Activated CD4-positive, alpha-beta memory T cell treated with anti-CD3 and anti-CD28 coated beads for 36 hours (primary cell): ENCODE data around the gene ERGIC1. TPM values are rescaled to one million over a fixed set of nuclear protein-coding genes. Genes with fewer than 3 reads are reported as not detected.
"Not testable (repeated sequence)": the region's sequence is repeated elsewhere in the genome, so short reads cannot be mapped to it uniquely, and the experiment has no call there.

Experiments used
- CTCF ChIA-PET: fragments of 350-600 bp; sonication (Branson Sonifier 250); formaldehyde crosslinking; loops from one replicate; lab custom pipeline; 2021; ENCODE audit warnings: antibody characterized with exemption, inconsistent platforms; lab: Charles Lee
- POLR2A ChIA-PET: fragments of 350-600 bp; sonication (Branson Sonifier 250); formaldehyde crosslinking; loops from one replicate; lab custom pipeline; 2021; ENCODE audit warnings: antibody characterized with exemption; lab: Charles Lee
- DNase-seq: peaks from one replicate; pipeline ENCODE4 v3.0.0-alpha.2; 2020
- H3K27ac Mint-ChIP-seq: one replicate; pipeline ENCODE4 v1.8.0; 2021; ENCODE audit warnings: mixed read lengths
- H3K27me3 Mint-ChIP-seq: one replicate; pipeline ENCODE4 v1.8.0; 2021; ENCODE audit warnings: mixed read lengths
- H3K36me3 Mint-ChIP-seq: one replicate; pipeline ENCODE4 v1.8.0; 2021; ENCODE audit warnings: mixed read lengths
- H3K4me1 Mint-ChIP-seq: one replicate; pipeline ENCODE4 v1.8.0; 2021; ENCODE audit warnings: low read depth, mixed read lengths
- H3K4me3 Mint-ChIP-seq: one replicate; pipeline ENCODE4 v1.8.0; 2021; ENCODE audit warnings: mild to moderate bottlenecking, mixed read lengths
- H3K9me3 Mint-ChIP-seq: one replicate; pipeline ENCODE4 v1.8.0; 2021; ENCODE audit warnings: mixed read lengths
- intact Hi-C: fragments of 100-400 bp; cut with micrococcal nuclease; formaldehyde crosslinking; loops from one replicate; pipeline ENCODE4 v1.15.1; 2023
- total RNA-seq, 2 experiments: library from RNA; stranded (reverse); gene quantifications; one replicate each; pipeline ENCODE4 v1.2.3, GENCODE V29; 2021

Gene ERGIC1
- total RNA-seq, 2 experiments from 2014 or later, result 41.9 to 42.7 TPM

- no peak overlapping the region for H3K4me3 Mint-ChIP-seq
- H3K9me3 Mint-ChIP-seq, result no peaks in the 10 kb centered on the region
- CTCF ChIA-PET, result interaction anchor here (1.2 kb wide), 1 partner anchor 90 kb away, joined by 4 read pairs; no protein-coding TSS in a partner anchor
- H3K27ac Mint-ChIP-seq, result no peak overlapping the region
- no peaks in the 10 kb centered on the region for H3K27me3 Mint-ChIP-seq
- H3K36me3 Mint-ChIP-seq, result peaks cover 2% of the 10 kb centered on the region
- peaks cover 20% of the 10 kb centered on the region for H3K4me1 Mint-ChIP-seq
- POLR2A ChIA-PET, result no interaction called here
- no peak for DNase-seq
- intact Hi-C loops, result no loop called here
Measured at GRCh38 chr5:172841256-172841655, 7.2 kb downstream of the ERGIC1 start.

DNA sequence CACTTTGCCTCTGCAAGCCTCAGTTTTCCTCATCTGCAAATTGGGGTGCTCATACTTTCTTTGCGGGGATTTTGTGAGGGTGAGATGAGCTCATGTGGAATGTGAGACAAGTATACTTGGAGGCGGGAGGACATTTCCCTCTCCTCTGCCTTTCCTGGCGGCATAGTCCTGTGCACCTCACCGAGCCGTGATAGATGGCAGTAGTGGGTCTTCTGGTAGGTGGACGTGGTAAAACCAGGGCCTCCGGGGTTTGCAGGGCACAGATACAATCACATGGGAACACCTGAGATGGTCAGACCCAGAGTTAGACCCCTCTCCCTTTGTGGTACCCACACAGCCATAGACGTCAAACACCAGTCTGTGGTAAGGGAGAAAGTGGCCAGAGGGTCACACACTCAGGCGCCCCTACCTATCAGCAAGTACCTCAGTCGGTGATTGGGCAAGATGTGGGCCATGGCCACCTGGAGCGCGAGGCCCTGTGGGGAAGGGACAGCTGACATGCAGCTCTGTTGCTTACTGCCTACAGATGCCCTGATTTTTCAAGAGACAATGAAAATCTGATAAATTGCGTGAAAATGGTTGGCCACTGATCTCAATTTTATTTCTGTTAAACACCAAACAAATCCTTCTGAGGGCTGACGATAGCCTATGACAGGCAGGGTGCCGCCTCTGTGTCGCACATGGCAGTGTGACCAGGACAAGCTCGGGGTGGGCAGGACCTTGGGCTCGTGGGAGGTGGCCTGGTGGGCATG lies 9.9 kb downstream of the ERGIC1 start:
- Mint-ChIP-seq H3K9me3 (no peaks in the 10 kb centered on the region), H3K4me3 (no peak overlapping the region), H3K36me3 (peaks cover 2% of the 10 kb centered on the region), H3K27ac (no peak overlapping the region), H3K4me1 (peaks cover 4% of the 10 kb centered on the region), H3K27me3 (no peaks in the 10 kb centered on the region)
- no peak for DNase-seq
- ChIA-PET CTCF (no interaction called here), POLR2A (no interaction called here)
- intact Hi-C loops, result no loop called here

GRCh38 chr5:172844577-172844838 lies 10.5 kb downstream of the ERGIC1 start:
- Mint-ChIP-seq H3K4me3 (no peak overlapping the region), H3K27me3 (no peaks in the 10 kb centered on the region), H3K27ac (no peak overlapping the region), H3K36me3 (peaks cover 2% of the 10 kb centered on the region), H3K9me3 (no peaks in the 10 kb centered on the region), H3K4me1 (peaks cover 6% of the 10 kb centered on the region)
- intact Hi-C loops, result no loop called here
- ChIA-PET CTCF (interaction anchor here (1.5 kb wide), 1 partner anchor 72 kb away, joined by 4 read pairs; no protein-coding TSS in a partner anchor), POLR2A (no interaction called here)
- DNase-seq, result no peak

DNA sequence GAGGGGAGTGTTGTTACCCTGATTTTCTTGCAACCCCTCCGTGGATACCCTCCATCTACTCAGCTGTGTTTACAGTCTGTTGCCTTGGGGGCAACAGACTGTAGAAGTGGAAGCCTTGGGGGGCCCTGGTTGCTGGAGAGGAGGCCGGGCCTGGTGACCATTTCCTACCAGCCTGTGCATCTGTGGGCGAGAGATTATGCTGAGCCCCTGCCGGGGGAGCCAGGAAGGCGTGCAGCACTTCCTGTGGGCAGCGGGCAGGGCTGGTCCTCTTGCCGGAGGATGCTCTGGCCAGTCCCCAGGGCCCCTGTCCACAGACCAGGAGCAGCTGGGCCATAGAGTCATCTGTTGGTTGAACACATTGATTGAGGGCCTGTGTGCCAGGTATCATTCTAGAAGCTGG lies 11.1 kb downstream of the ERGIC1 start:
- Mint-ChIP-seq H3K4me3 (no peak overlapping the region), H3K27me3 (no peaks in the 10 kb centered on the region), H3K4me1 (peaks cover 10% of the 10 kb centered on the region), H3K9me3 (no peaks in the 10 kb centered on the region), H3K36me3 (peaks cover 2% of the 10 kb centered on the region), H3K27ac (no peak overlapping the region)
- no peak for DNase-seq
- intact Hi-C loops, result no loop called here
- POLR2A ChIA-PET, result no interaction called here
- CTCF ChIA-PET, result interaction anchor here (1.5 kb wide), 1 partner anchor 73 kb away, joined by 4 read pairs; no protein-coding TSS in a partner anchor

GRCh38 chr5:172845576-172845975 lies 11.5 kb downstream of the ERGIC1 start:
- Mint-ChIP-seq H3K4me1 (peaks cover 10% of the 10 kb centered on the region), H3K27me3 (no peaks in the 10 kb centered on the region), H3K4me3 (no peak overlapping the region), H3K27ac (no peak overlapping the region), H3K36me3 (peaks cover 2% of the 10 kb centered on the region), H3K9me3 (no peaks in the 10 kb centered on the region)
- ChIA-PET CTCF (interaction anchor here (1.5 kb wide), 1 partner anchor 73 kb away, joined by 4 read pairs; no protein-coding TSS in a partner anchor), POLR2A (no interaction called here)
- intact Hi-C loops, result no loop called here
- DNase-seq, result no peak

DNA sequence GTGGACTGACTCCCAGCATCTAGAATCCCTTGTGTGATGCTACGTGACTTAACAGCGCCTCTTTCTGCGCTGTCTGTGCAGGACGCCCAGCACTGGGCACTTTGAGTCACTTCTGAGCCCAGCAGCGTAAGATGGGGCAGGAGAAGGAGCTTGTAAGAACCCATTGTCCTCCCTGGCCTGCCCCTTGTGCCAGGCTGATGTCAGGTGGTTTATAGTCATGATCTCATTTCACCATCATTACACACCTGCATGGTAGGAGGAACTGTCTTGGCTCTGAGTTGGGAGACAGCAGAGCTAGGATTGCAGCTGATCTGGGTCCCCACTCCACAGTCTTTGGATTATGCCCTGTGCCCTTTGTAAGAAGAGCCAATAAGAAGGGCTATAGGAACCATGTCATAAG lies 12.2 kb downstream of the ERGIC1 start:
- no peaks in the 10 kb centered on the region for H3K27me3 Mint-ChIP-seq
- CTCF ChIA-PET, result interaction anchor here (1.0 kb wide), 1 partner anchor 87 kb away, joined by 4 read pairs; no protein-coding TSS in a partner anchor
- intact Hi-C loops, result no loop called here

DNA sequence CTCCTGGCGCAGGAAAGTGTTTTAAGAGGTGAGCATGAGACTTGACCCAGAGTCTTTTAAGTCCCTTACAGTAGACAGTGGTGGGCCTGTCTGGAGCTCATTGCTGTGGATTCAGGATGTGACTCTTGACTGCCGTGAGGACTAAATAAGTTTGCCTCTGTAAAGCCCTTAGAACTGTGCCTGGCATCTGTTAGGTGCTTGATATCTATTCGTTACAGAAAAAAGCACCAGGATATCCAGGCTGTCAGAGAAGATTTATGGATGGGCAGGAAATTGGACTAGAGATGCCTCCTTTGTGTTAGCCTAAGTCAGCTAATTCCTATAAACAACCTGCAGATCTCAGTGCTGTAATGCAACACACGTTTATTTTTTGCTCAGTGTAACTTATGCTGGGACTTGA lies 12.6 kb downstream of the ERGIC1 start:
- no peak for DNase-seq
- Mint-ChIP-seq H3K4me1 (peaks cover 10% of the 10 kb centered on the region), H3K36me3 (no peaks in the 10 kb centered on the region), H3K4me3 (no peak overlapping the region), H3K9me3 (no peaks in the 10 kb centered on the region), H3K27ac (no peak overlapping the region), H3K27me3 (no peaks in the 10 kb centered on the region)
- CTCF ChIA-PET, result interaction anchor here (1.0 kb wide), 1 partner anchor 86 kb away, joined by 4 read pairs; no protein-coding TSS in a partner anchor
- POLR2A ChIA-PET, result no interaction called here
- intact Hi-C loops, result no loop called here

More for the DNA sequence above, 12.2 kb downstream of the ERGIC1 start:
- no peaks in the 10 kb centered on the region for H3K36me3 Mint-ChIP-seq
- H3K4me3 Mint-ChIP-seq, result no peak overlapping the region
- peaks cover 10% of the 10 kb centered on the region for H3K4me1 Mint-ChIP-seq
- DNase-seq, result no peak
- no peaks in the 10 kb centered on the region for H3K9me3 Mint-ChIP-seq
- no peak overlapping the region for H3K27ac Mint-ChIP-seq
- POLR2A ChIA-PET, result no interaction called here

- peaks cover 11% of the 10 kb centered on the region for H3K4me1 Mint-ChIP-seq
- POLR2A ChIA-PET, H3K36me3 Mint-ChIP-seq, H3K4me3 Mint-ChIP-seq, H3K9me3 Mint-ChIP-seq, CTCF ChIA-PET, H3K27ac Mint-ChIP-seq, H3K27me3 Mint-ChIP-seq, intact Hi-C loops, DNase-seq: not testable (repeated sequence)
Measured at GRCh38 chr5:172847584-172847983, 13.5 kb downstream of the ERGIC1 start.

DNA sequence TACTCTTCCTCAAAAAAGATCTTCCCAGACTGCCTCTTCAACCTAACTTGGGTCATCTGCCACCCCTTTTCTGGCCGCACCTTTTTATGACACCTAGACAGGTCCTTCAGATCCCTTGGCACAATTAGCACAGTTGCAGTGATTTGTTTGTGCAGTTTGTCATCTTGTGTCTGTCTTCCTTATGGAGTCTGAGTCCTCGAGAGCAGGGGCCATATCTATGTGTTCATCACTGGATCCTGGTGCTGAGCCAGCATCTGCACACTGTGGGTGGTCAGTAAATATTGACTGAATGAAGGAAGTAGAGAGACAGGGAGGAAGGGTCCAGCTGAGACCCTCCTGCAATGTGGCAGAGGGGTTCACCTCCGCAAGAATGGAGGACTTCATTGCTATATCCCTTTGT lies 14.4 kb downstream of the ERGIC1 start:
- no peaks in the 10 kb centered on the region for H3K27me3 Mint-ChIP-seq
- no peak overlapping the region for H3K27ac Mint-ChIP-seq
- ChIA-PET CTCF (no interaction called here), POLR2A (interaction anchor here (1.3 kb wide), 1 partner anchor 77 kb away, joined by 4 read pairs; the partner anchor contains the start of gene DUSP1)
- intact Hi-C loops, result no loop called here
- peaks cover 14% of the 10 kb centered on the region for H3K4me1 Mint-ChIP-seq
- H3K4me3 Mint-ChIP-seq, result no peak overlapping the region
- H3K9me3 Mint-ChIP-seq, result no peaks in the 10 kb centered on the region
- DNase-seq, result no peak
- H3K36me3 Mint-ChIP-seq, result no peaks in the 10 kb centered on the region

GRCh38 chr5:172849606-172850453 lies 15.8 kb downstream of the ERGIC1 start:
- CTCF ChIA-PET, result interaction anchor here (1.0 kb wide), 1 partner anchor 61 kb away, joined by 5 read pairs; no protein-coding TSS in a partner anchor
- DNase-seq, result no peak
- H3K36me3 Mint-ChIP-seq, result no peaks in the 10 kb centered on the region
- peaks cover 25% of the 10 kb centered on the region for H3K4me1 Mint-ChIP-seq
- no peak overlapping the region for H3K27ac Mint-ChIP-seq
- intact Hi-C loops, result loop anchor here (5.0 kb wide), 1 partner anchor 78 kb away; the partner anchor contains the start of gene DUSP1
- H3K9me3 Mint-ChIP-seq, result no peaks in the 10 kb centered on the region
- H3K27me3 Mint-ChIP-seq, result no peaks in the 10 kb centered on the region
- H3K4me3 Mint-ChIP-seq, result no peak overlapping the region
- POLR2A ChIA-PET, result interaction anchor here (1.3 kb wide), 1 partner anchor 79 kb away, joined by 4 read pairs; the partner anchor contains the start of gene DUSP1

DNA sequence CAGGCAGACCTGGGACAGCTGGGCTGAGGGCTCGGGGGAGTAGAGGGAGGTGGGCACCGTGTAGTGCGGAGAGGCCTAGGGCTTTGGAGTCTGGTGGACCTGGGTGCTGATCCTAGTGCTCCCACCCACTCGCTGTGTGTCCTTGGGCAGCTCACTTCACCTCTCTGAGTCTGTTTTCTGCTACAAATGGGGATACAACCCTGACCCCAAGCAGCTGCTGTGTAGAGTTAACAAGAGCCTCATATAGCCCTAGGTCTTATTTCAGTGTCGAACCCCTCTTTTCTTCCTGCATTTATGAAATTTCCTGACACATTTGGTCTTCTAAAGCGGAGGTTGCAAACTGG lies 16.4 kb downstream of the ERGIC1 start:
- Mint-ChIP-seq H3K27me3 (no peaks in the 10 kb centered on the region), H3K9me3 (no peaks in the 10 kb centered on the region), H3K4me1 (peaks cover 25% of the 10 kb centered on the region), H3K27ac (no peak overlapping the region), H3K36me3 (no peaks in the 10 kb centered on the region), H3K4me3 (no peak overlapping the region)
- intact Hi-C loops, result loop anchor here (5.0 kb wide), 1 partner anchor 78 kb away; the partner anchor contains the start of gene DUSP1
- no peak for DNase-seq
- POLR2A ChIA-PET, result interaction anchor here (0.7 kb wide), 1 partner anchor 380 kb away, joined by 3 read pairs; no protein-coding TSS in a partner anchor
- CTCF ChIA-PET, result no interaction called here

GRCh38 chr5:172851254-172851653 lies 17.2 kb downstream of the ERGIC1 start:
- peaks cover 25% of the 10 kb centered on the region for H3K4me1 Mint-ChIP-seq
- not testable (repeated sequence) for H3K4me3 Mint-ChIP-seq, H3K27me3 Mint-ChIP-seq, H3K9me3 Mint-ChIP-seq, H3K27ac Mint-ChIP-seq, H3K36me3 Mint-ChIP-seq, DNase-seq
- CTCF ChIA-PET, result interaction anchor here (1.1 kb wide), 1 partner anchor 81 kb away, joined by 3 read pairs; no protein-coding TSS in a partner anchor
- intact Hi-C loops, result loop anchor here (5.0 kb wide), 1 partner anchor 79 kb away; the partner anchor contains the start of gene DUSP1
- POLR2A ChIA-PET, result interaction anchor here (0.7 kb wide), 1 partner anchor 381 kb away, joined by 3 read pairs; no protein-coding TSS in a partner anchor
